Astrocyte (in vitro differentiated cells and primary cell): ENCODE measurements around the gene BMP7.

Source experiments
- CTCF ChIP-seq: IDR thresholded peaks from 2 replicates; pipeline ENCODE4 v1.5.1; 2011; ENCODE audit warnings: low read depth, mild to moderate bottlenecking, inconsistent platforms, low read length, moderate library complexity; ENCODE audit not compliant: insufficient read depth
- EZH2 ChIP-seq: IDR thresholded peaks from 2 replicates; pipeline ENCODE4 v1.6.1; 2012; ENCODE audit warnings: mild to moderate bottlenecking, low read length, inconsistent platforms; ENCODE audit not compliant: insufficient read depth

DNA sequence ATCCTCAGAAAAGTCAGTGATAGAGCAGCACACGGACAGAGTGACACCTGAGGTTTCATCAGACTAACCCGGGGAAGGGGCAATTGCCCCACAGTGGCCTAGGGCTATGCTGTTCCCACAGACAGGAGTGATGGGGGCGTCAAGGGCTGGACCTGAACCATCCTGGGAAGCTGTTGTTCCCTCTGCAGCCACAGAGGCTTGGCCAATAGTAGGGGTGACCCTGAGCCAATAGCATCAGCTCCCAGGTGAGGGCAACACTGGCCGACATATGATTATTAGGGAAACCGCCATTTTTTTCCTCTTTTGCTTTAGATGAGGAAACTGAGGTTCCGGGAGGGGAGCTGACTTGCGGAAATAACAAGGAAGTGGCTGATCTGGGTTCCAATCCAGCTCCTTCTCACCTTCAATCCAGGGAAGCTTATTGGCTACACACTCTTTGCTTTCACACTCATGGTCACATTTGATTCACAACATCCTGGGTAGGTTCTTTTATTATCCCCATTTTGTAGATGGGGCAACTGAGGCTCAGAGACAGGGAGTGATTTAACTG is 126.0 kb downstream of the BMP7 start:
- TF ChIP-seq CTCF, result no peak
- TF ChIP-seq EZH2, result no peak
